ENCODE measurements around the gene SPCS3.

The SPCS3 gene

DNA sequence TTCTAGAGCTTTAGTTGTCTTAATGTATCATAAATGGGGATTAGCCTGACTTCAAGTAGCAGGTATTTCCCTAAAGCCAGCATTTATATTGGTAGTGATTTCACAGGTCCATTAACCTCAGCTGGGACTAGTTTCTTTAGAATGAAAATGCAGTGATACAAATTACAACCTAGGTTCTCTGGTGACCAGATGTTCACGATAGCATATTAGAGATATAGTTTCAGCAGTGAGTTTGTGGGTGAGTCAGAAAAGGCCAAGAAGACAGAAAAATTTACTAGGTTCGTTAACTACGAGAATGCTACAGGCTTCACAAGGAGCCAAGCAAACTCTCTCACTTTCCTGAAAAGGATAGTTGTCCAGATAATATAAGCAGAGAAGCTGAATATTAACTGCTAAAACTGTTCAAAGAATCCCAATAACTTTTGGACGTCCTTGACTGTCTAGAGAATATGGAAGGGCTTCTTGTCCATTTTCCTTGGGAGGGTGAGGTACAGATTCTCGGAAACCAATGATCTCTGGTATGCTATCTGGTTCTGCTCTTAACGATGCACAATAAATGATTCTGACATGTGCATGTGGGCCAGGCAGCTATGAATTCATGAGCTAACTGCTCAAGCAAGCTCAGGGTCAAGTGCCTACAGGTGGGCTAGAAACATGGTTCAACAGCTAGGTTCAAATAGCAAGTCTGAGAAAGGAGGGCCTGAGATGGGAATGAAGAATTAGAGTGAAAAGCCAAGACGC is 6.0 kb upstream of the SPCS3 start:
- H3K36me3 ChIP-seq (ENCODE audit: insufficient read depth, low read length), result no peaks in the 10 kb centered on the region
- no peak overlapping the region for H3K27ac ChIP-seq (ENCODE audit: low read depth, low read length, poor library complexity, severe bottlenecking)
- H4K20me1 ChIP-seq (ENCODE audit: insufficient read depth, low read length), result no peaks in the 10 kb centered on the region
- H3K9me3 ChIP-seq (ENCODE audit: low read length), result no peaks in the 10 kb centered on the region
- H3K27me3 ChIP-seq (ENCODE audit: insufficient read depth, low read length), result no peaks in the 10 kb centered on the region
- H3K4me1 ChIP-seq (ENCODE audit: insufficient read depth, low read length, severe bottlenecking), result peaks cover 13% of the 10 kb centered on the region
- no peak overlapping the region for H3K9ac ChIP-seq (ENCODE audit: low read length)
- H2AFZ ChIP-seq (ENCODE audit: low read length), result no peak overlapping the region
- H3K79me2 ChIP-seq (ENCODE audit: insufficient read depth, low read length), result no peaks in the 10 kb centered on the region
- H3F3A ChIP-seq (ENCODE audit: insufficient read depth, low read length), result no peaks in the 10 kb centered on the region
- no peak overlapping the region for H3K4me2 ChIP-seq (ENCODE audit: low read length)
- TF ChIP-seq, protein P1, sequence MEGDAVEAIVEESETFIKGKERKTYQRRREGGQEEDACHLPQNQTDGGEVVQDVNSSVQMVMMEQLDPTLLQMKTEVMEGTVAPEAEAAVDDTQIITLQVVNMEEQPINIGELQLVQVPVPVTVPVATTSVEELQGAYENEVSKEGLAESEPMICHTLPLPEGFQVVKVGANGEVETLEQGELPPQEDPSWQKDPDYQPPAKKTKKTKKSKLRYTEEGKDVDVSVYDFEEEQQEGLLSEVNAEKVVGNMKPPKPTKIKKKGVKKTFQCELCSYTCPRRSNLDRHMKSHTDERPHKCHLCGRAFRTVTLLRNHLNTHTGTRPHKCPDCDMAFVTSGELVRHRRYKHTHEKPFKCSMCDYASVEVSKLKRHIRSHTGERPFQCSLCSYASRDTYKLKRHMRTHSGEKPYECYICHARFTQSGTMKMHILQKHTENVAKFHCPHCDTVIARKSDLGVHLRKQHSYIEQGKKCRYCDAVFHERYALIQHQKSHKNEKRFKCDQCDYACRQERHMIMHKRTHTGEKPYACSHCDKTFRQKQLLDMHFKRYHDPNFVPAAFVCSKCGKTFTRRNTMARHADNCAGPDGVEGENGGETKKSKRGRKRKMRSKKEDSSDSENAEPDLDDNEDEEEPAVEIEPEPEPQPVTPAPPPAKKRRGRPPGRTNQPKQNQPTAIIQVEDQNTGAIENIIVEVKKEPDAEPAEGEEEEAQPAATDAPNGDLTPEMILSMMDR (IDR thresholded peaks at IDR 0.05; ENCODE audit: low read length), result no peak
- no peak for TF ChIP-seq EZH2 (IDR thresholded peaks at IDR 0.05; ENCODE audit: borderline replicate concordance, low read length)
- H3K4me3 ChIP-seq (ENCODE audit: low read depth, low read length, poor library complexity, severe bottlenecking), result no peak overlapping the region
- H3K9me2 ChIP-seq (ENCODE audit: low read depth, low read length), result no peaks in the 10 kb centered on the region

DNA sequence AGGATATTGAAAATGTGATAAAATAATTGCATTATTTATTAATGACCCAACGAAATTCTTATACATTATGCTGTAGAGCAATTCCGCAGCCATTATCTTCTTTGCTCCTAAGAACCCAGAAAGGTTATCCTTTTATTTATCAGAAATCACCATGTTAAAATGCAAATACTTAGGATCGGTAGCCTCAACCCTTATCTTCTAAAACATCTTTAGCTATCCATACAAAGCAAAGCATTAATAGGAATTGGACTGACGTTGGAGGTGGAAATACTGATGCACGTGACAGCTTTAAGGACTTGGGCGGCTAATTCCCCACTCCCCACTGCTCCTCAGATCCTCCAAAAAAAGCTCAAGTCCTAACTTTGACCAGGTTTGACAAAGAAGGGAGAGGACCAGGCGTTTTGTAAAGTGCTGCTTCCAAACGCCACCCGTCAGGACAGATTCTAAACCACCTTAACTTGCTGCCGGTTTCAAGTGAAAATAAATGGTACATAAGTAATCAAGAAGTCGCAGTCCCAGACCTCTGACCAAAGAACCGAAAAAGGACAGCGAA is 539 bp upstream of the SPCS3 start:
- no peak for TF ChIP-seq EZH2 (IDR thresholded peaks at IDR 0.05; ENCODE audit: borderline replicate concordance, low read length)
- TF ChIP-seq, protein P1 (IDR thresholded peaks at IDR 0.05; ENCODE audit: low read length), result no peak
- Histone ChIP-seq H3K27ac (ENCODE audit: low read depth, low read length, poor library complexity, severe bottlenecking) (peak overlapping the region; percentile 18), H3K4me3 (ENCODE audit: low read depth, low read length, poor library complexity, severe bottlenecking) (peak overlapping the region; percentile 78), H3K4me1 (ENCODE audit: insufficient read depth, low read length, severe bottlenecking) (peaks cover 36% of the 10 kb centered on the region), H3K9ac (ENCODE audit: low read length) (peak overlapping the region; percentile 91), H3K27me3 (ENCODE audit: insufficient read depth, low read length) (no peaks in the 10 kb centered on the region), H3K9me3 (ENCODE audit: low read length) (no peaks in the 10 kb centered on the region), H4K20me1 (ENCODE audit: insufficient read depth, low read length) (no peaks in the 10 kb centered on the region), H3K79me2 (ENCODE audit: insufficient read depth, low read length) (peaks cover 39% of the 10 kb centered on the region), H3K9me2 (ENCODE audit: low read depth, low read length) (no peaks in the 10 kb centered on the region), H3K4me2 (ENCODE audit: low read length) (peak overlapping the region; percentile 98), H3F3A (ENCODE audit: insufficient read depth, low read length) (no peaks in the 10 kb centered on the region), H3K36me3 (ENCODE audit: insufficient read depth, low read length) (peaks cover 23% of the 10 kb centered on the region), H2AFZ (ENCODE audit: low read length) (peak overlapping the region; percentile 97)

DNA sequence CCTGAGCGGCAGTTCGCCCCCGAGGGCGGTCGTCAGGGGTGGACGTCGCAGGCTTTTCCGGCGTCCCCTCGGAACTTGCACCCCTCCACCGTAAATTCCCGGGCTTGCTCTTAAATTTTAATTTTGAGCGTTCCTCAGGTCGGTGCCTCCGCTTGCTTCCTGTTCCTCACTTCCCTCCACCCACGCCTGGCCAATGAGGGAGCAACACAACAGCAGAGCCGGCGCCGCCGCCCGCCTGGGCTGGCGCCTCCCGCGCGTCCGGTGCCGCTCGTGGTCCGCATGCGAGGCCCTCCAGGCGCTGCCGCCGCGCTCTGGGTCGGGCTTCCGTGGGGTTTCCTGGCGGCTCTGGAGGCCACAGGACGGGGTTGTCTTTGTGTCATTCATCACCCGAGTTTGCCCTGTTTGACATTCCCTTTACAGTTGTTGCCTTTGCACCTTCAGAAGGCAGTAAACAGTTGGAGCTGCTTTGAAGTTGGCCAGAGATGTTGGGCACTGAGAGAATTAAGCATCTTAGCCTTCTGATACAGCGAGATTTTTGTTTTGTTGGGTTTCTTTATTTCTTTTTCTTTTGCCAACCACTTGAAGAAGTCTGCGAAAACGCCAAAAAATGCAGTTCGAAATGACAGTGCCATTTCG is 692 bp downstream of the SPCS3 start:
- peak overlapping the region; percentile 98 for H3K9ac ChIP-seq (ENCODE audit: low read length)
- no peaks in the 10 kb centered on the region for H3K9me2 ChIP-seq (ENCODE audit: low read depth, low read length)
- H3K4me2 ChIP-seq (ENCODE audit: low read length), result peak overlapping the region; percentile 98
- H3K27ac ChIP-seq (ENCODE audit: low read depth, low read length, poor library complexity, severe bottlenecking), result peak overlapping the region; percentile 87
- H2AFZ ChIP-seq (ENCODE audit: low read length), result no peak overlapping the region
- no peaks in the 10 kb centered on the region for H3K27me3 ChIP-seq (ENCODE audit: insufficient read depth, low read length)
- H4K20me1 ChIP-seq (ENCODE audit: insufficient read depth, low read length), result no peaks in the 10 kb centered on the region
- no peak for TF ChIP-seq EZH2 (IDR thresholded peaks at IDR 0.05; ENCODE audit: borderline replicate concordance, low read length)
- TF ChIP-seq, protein P1 (IDR thresholded peaks at IDR 0.05; ENCODE audit: low read length), result no peak
- no peaks in the 10 kb centered on the region for H3K9me3 ChIP-seq (ENCODE audit: low read length)
- peaks cover 51% of the 10 kb centered on the region for H3K79me2 ChIP-seq (ENCODE audit: insufficient read depth, low read length)
- peaks cover 35% of the 10 kb centered on the region for H3K36me3 ChIP-seq (ENCODE audit: insufficient read depth, low read length)
- H3F3A ChIP-seq (ENCODE audit: insufficient read depth, low read length), result no peaks in the 10 kb centered on the region
- peak overlapping the region; percentile 78 for H3K4me3 ChIP-seq (ENCODE audit: low read depth, low read length, poor library complexity, severe bottlenecking)
- peaks cover 36% of the 10 kb centered on the region for H3K4me1 ChIP-seq (ENCODE audit: insufficient read depth, low read length, severe bottlenecking)
